Activated CD4-positive, alpha-beta T cell treated with anti-CD3 and anti-CD28 coated beads, Interleukin-2, amount 10 ng/mL, durations not matched to agents 24 days and 14 days (primary cell): ENCODE results near the gene SRGAP1. TPM values are rescaled to one million over a fixed set of nuclear protein-coding genes. Genes with fewer than 3 reads are reported as not detected.
"Not testable (repeated sequence)": the region's sequence is repeated elsewhere in the genome, so short reads cannot be mapped to it uniquely, and the experiment has no call there.

Experiments used
- DNase-seq: peaks from one replicate; pipeline ENCODE4 v3.0.0; 2022
- H3K27ac Mint-ChIP-seq: one replicate; pipeline ENCODE4 v1.8.0; 2022; ENCODE audit warnings: mild to moderate bottlenecking, mixed read lengths
- H3K27me3 Mint-ChIP-seq: one replicate; pipeline ENCODE4 v1.8.0; 2022; ENCODE audit warnings: mixed read lengths
- H3K36me3 Mint-ChIP-seq: one replicate; pipeline ENCODE4 v1.8.0; 2022; ENCODE audit warnings: low read depth, mild to moderate bottlenecking, mixed read lengths
- H3K4me1 Mint-ChIP-seq: one replicate; pipeline ENCODE4 v1.8.0; 2021; ENCODE audit warnings: mixed read lengths
- H3K4me3 Mint-ChIP-seq: one replicate; pipeline ENCODE4 v1.8.0; 2022; ENCODE audit warnings: mild to moderate bottlenecking, moderate library complexity, mixed read lengths
- H3K9me3 Mint-ChIP-seq: one replicate; pipeline ENCODE4 v1.8.0; 2021; ENCODE audit warnings: mixed read lengths
- intact Hi-C: fragments of 100-400 bp; cut with micrococcal nuclease; formaldehyde crosslinking; loops from one replicate; pipeline ENCODE4 v1.15.1; 2023
- total RNA-seq: library from RNA; stranded (reverse); gene quantifications from 2 replicates; pipeline ENCODE4 v1.2.3, GENCODE V29; 2022

Gene SRGAP1
- total RNA-seq, 1 donor from 2014 or later, result 0.16 TPM

DNA sequence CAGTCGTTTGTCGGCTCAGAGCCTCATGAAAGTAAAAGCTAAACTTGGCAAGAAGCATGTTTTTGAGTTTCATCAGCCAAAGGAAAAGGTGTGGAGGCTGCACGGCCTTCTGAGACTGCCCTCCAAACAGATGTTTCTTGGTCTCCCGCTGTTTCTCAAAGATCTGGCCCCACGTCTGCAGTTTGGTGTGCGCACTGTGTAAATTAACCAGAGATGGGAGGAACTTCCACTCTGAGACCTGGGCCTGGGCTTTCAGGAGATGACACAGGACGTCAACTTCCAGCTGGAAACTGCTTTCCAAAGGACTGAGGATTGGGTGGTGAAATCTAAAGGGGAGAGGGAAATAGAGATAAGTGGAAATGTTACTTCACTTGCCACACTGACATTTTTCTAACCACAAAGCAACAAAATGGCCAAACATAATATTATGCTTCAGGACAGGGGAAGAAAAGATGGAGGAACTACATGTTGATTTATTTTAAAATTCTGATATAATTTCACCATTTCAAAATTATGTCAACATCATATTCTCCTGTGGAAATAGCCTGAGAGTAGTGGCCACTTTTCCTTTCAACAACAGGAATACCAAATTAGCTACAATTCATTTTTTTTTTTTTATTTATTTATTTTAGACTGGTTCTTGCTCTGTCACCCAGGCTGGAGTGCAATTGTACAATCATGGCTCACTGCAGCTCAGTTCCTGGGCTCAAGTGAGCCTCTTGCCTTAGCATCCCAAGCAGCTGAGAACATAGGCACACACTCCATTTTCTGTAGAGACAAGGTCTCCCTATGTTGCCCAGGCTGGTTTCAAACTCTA is 350.0 kb downstream of the SRGAP1 start:
- Mint-ChIP-seq H3K4me1 (peaks cover 10% of the 10 kb centered on the region), H3K4me3 (no peak overlapping the region), H3K36me3 (peaks cover 26% of the 10 kb centered on the region), H3K27me3 (no peaks in the 10 kb centered on the region), H3K9me3 (peaks cover 3% of the 10 kb centered on the region), H3K27ac (no peak overlapping the region)
- intact Hi-C loops, result no loop called here
- DNase-seq, result no peak

DNA sequence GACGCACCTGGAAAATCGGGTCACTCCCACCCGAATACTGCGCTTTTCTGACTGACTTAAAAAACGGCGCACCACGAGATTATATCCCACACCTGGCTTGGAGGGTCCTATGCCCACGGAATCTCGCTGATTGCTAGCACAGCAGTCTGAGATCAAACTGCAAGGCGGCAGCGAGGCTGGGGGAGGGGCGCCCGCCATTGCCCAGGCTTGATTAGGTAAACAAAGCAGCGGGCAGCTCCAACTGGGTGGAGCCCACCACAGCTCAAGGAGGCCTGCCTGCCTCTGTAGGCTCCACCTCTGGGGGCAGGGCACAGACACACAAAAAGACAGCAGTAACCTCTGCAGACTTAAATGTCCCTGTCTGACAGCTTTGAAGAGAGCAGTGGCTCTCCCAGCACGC is 351.3 kb downstream of the SRGAP1 start:
- intact Hi-C loops, H3K9me3 Mint-ChIP-seq, H3K4me3 Mint-ChIP-seq, DNase-seq, H3K27me3 Mint-ChIP-seq, H3K27ac Mint-ChIP-seq: not testable (repeated sequence)
- peaks cover 10% of the 10 kb centered on the region for H3K4me1 Mint-ChIP-seq
- H3K36me3 Mint-ChIP-seq, result peaks cover 26% of the 10 kb centered on the region

DNA sequence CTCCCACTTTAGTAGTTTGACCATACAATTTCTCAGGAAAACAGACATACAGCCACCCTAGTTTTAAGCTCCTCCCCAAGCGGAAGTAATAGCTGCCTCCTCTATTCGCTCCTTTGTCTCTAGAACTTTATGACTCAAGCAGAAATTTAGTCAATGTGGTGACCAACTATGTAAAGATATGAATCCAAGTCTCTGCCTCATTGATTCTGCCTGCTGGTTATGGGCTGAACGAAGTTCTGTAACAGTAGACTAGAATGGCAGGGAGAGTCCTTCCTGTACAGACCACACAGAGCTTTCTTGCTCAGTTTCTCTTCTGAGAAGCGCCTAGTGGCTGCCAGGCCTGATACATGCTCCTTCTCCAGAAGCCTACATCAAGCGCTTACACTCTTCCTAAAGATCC is 358.5 kb downstream of the SRGAP1 start:
- H3K27ac Mint-ChIP-seq, result no peak overlapping the region
- H3K36me3 Mint-ChIP-seq, result peaks cover 27% of the 10 kb centered on the region
- H3K4me1 Mint-ChIP-seq, result peaks cover 2% of the 10 kb centered on the region
- intact Hi-C loops, result no loop called here
- H3K9me3 Mint-ChIP-seq, result peaks cover 10% of the 10 kb centered on the region
- no peaks in the 10 kb centered on the region for H3K27me3 Mint-ChIP-seq
- DNase-seq, result no peak
- no peak overlapping the region for H3K4me3 Mint-ChIP-seq

DNA sequence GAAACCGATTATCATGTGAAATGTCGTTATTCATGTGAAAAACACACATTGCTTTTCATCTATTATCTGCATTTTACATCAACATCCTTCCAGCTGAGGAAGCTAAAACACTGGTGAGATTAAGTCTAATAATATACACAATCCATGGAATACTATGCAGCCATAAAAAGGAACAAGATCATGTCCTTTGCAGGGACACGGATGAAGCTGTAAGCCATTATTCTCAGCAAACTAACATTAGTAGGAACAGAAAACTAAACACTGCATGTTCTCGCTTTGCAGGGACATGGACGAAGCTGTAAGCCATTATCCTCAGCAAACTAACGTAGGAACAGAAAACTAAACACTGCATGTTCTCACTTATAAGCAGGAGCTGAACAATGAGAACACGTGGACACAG is 359.3 kb downstream of the SRGAP1 start:
- peaks cover 10% of the 10 kb centered on the region for H3K9me3 Mint-ChIP-seq
- H3K4me1 Mint-ChIP-seq, result peaks cover 2% of the 10 kb centered on the region
- intact Hi-C loops, result no loop called here
- H3K27ac Mint-ChIP-seq, result no peak overlapping the region
- H3K27me3 Mint-ChIP-seq, result no peaks in the 10 kb centered on the region
- no peak for DNase-seq
- H3K36me3 Mint-ChIP-seq, result peaks cover 27% of the 10 kb centered on the region
- H3K4me3 Mint-ChIP-seq, result no peak overlapping the region

DNA sequence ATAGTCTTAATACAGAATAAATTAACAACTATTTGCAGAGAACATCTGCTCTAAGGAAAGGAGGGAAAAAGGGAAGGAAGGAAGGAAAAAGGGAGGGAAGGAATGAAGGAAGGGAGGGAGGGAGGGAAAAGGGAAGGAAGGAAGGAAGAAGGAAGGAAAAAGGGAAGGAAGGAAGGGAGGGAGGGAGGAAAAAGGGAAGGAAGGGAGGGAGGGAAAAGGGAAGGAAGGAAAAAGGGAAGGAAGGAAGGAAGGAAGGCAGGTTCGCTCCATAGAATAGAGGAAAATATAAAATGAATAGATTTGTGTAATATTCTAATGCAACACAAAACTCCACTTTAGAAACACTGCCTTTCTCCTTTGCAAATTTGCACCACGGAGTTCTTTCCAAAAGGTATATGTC is 361.0 kb downstream of the SRGAP1 start:
- Mint-ChIP-seq H3K4me3 (no peak overlapping the region), H3K27ac (no peak overlapping the region), H3K36me3 (peaks cover 27% of the 10 kb centered on the region), H3K27me3 (no peaks in the 10 kb centered on the region), H3K4me1 (peaks cover 2% of the 10 kb centered on the region), H3K9me3 (peaks cover 10% of the 10 kb centered on the region)
- no peak for DNase-seq
- intact Hi-C loops, result no loop called here

DNA sequence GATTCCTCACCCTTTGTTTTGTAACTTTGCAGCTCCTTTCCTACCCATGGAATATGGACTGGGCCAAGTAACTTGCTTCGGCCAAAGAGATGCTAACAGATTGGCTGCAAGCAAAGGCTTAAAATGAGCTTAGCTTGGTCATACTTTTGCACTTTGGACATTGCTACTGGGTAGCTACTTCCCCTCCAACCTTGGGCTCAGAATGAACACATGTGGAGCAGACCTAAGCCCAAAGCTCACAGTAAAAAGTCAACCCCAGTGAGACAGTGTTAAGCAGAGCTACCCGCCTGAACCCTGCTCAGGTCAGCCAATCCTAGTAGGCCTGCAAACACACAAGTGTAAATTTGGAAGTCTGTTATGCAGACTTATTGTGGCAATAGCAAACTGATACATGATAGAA is 363.0 kb downstream of the SRGAP1 start:
- no peak overlapping the region for H3K27ac Mint-ChIP-seq
- no peaks in the 10 kb centered on the region for H3K27me3 Mint-ChIP-seq
- DNase-seq, result no peak
- peaks cover 29% of the 10 kb centered on the region for H3K36me3 Mint-ChIP-seq
- H3K4me3 Mint-ChIP-seq, result no peak overlapping the region
- intact Hi-C loops, result no loop called here
- peaks cover 2% of the 10 kb centered on the region for H3K4me1 Mint-ChIP-seq
- peaks cover 5% of the 10 kb centered on the region for H3K9me3 Mint-ChIP-seq

Other genes starting within 250 kb of the SRGAP1 start
- 0.61 and 0.80 TPM in 2 replicates for gene DPY19L2, start 176.2 kb upstream of the SRGAP1 start, total RNA-seq
- gene RXYLT1, start 64.8 kb upstream of the SRGAP1 start, total RNA-seq, result 26.6 and 27.6 TPM in 2 replicates